Activated CD4-positive, alpha-beta memory T cell treated with anti-CD3 and anti-CD28 coated beads for 36 hours (primary cell): ENCODE data around the gene INPP5J. TPM values are rescaled to one million over a fixed set of nuclear protein-coding genes. Genes with fewer than 3 reads are reported as not detected.

Experiments used
- CTCF ChIA-PET: fragments of 350-600 bp; sonication (Branson Sonifier 250); formaldehyde crosslinking; loops from one replicate; lab custom pipeline; 2021; ENCODE audit warnings: antibody characterized with exemption, inconsistent platforms; lab: Charles Lee
- POLR2A ChIA-PET: fragments of 350-600 bp; sonication (Branson Sonifier 250); formaldehyde crosslinking; loops from one replicate; lab custom pipeline; 2021; ENCODE audit warnings: antibody characterized with exemption; lab: Charles Lee
- DNase-seq: peaks from one replicate; pipeline ENCODE4 v3.0.0-alpha.2; 2020
- H3K27ac Mint-ChIP-seq: one replicate; pipeline ENCODE4 v1.8.0; 2021; ENCODE audit warnings: mixed read lengths
- H3K27me3 Mint-ChIP-seq: one replicate; pipeline ENCODE4 v1.8.0; 2021; ENCODE audit warnings: mixed read lengths
- H3K36me3 Mint-ChIP-seq: one replicate; pipeline ENCODE4 v1.8.0; 2021; ENCODE audit warnings: mixed read lengths
- H3K4me1 Mint-ChIP-seq: one replicate; pipeline ENCODE4 v1.8.0; 2021; ENCODE audit warnings: low read depth, mixed read lengths
- H3K4me3 Mint-ChIP-seq: one replicate; pipeline ENCODE4 v1.8.0; 2021; ENCODE audit warnings: mild to moderate bottlenecking, mixed read lengths
- H3K9me3 Mint-ChIP-seq: one replicate; pipeline ENCODE4 v1.8.0; 2021; ENCODE audit warnings: mixed read lengths
- intact Hi-C: fragments of 100-400 bp; cut with micrococcal nuclease; formaldehyde crosslinking; loops from one replicate; pipeline ENCODE4 v1.15.1; 2023
- total RNA-seq, 2 experiments: library from RNA; stranded (reverse); gene quantifications; one replicate each; pipeline ENCODE4 v1.2.3, GENCODE V29; 2021

INPP5J gene
- total RNA-seq, 2 experiments from 2014 or later, result 0.14 TPM; not detected in 1

- intact Hi-C loops, result loop anchor here (1.0 to 10.0 kb wide), 2 partner anchors 60 to 125 kb away; partner anchors contain the start of gene LIMK2
- Mint-ChIP-seq H3K27me3 (no peaks in the 10 kb centered on the region), H3K27ac (no peak overlapping the region), H3K4me1 (no peaks in the 10 kb centered on the region), H3K36me3 (no peaks in the 10 kb centered on the region), H3K9me3 (no peaks in the 10 kb centered on the region), H3K4me3 (no peak overlapping the region)
- ChIA-PET CTCF (interaction anchor here (1.0 to 1.6 kb wide), 6 partner anchors 14 to 224 kb away, joined by 3 to 7 read pairs (median 5); partner anchors contain the start of gene SELENOM), POLR2A (no interaction called here)
- DNase-seq, result peak; percentile 52
These were observed 33.3 kb upstream of the INPP5J start for GRCh38 chr22:31089160-31090100.

GRCh38 chr22:31090217-31091085, 32.3 kb upstream of the INPP5J start:
- POLR2A ChIA-PET, result no interaction called here
- Mint-ChIP-seq H3K4me3 (no peak overlapping the region), H3K27ac (no peak overlapping the region), H3K27me3 (no peaks in the 10 kb centered on the region), H3K36me3 (no peaks in the 10 kb centered on the region), H3K9me3 (no peaks in the 10 kb centered on the region), H3K4me1 (no peaks in the 10 kb centered on the region)
- DNase-seq, result no peak
- CTCF ChIA-PET, result interaction anchor here (1.2 to 1.6 kb wide), 2 partner anchors 13 to 223 kb away, joined by 3 to 7 read pairs; no protein-coding TSS in a partner anchor
- intact Hi-C loops, result no loop called here

GRCh38 chr22:31091106-31091975, 31.4 kb upstream of the INPP5J start:
- Mint-ChIP-seq H3K27ac (no peak overlapping the region), H3K4me3 (no peak overlapping the region), H3K4me1 (no peaks in the 10 kb centered on the region), H3K27me3 (no peaks in the 10 kb centered on the region), H3K9me3 (no peaks in the 10 kb centered on the region), H3K36me3 (no peaks in the 10 kb centered on the region)
- CTCF ChIA-PET, result no interaction called here
- POLR2A ChIA-PET, result no interaction called here
- no peak for DNase-seq
- intact Hi-C loops, result no loop called here

GRCh38 chr22:31092161-31092560, 30.6 kb upstream of the INPP5J start:
- intact Hi-C loops, result no loop called here

GRCh38 chr22:31093086-31093850, 29.5 kb upstream of the INPP5J start:
- POLR2A ChIA-PET, result interaction anchor here (1.3 kb wide), 1 partner anchor 8 kb away, joined by 7 read pairs; no protein-coding TSS in a partner anchor

More at GRCh38 chr22:31092161-31092560, 30.6 kb upstream of the INPP5J start:
- ChIA-PET POLR2A (no interaction called here), CTCF (no interaction called here)
- Mint-ChIP-seq H3K9me3 (no peaks in the 10 kb centered on the region), H3K27ac (no peak overlapping the region), H3K27me3 (no peaks in the 10 kb centered on the region), H3K36me3 (no peaks in the 10 kb centered on the region), H3K4me3 (no peak overlapping the region), H3K4me1 (no peaks in the 10 kb centered on the region)
- DNase-seq, result no peak

GRCh38 chr22:31094021-31094551, 28.7 kb upstream of the INPP5J start:
- CTCF ChIA-PET, result interaction anchor here (1.3 to 3.5 kb wide), 3 partner anchors 9 to 14 kb away, joined by 4 to 18 read pairs (median 10); partner anchors contain the start of gene SELENOM
- H3K4me1 Mint-ChIP-seq, result no peaks in the 10 kb centered on the region
- no peaks in the 10 kb centered on the region for H3K27me3 Mint-ChIP-seq
- no peak for DNase-seq
- intact Hi-C loops, result no loop called here
- no peaks in the 10 kb centered on the region for H3K36me3 Mint-ChIP-seq
- H3K4me3 Mint-ChIP-seq, result no peak overlapping the region
- no peaks in the 10 kb centered on the region for H3K9me3 Mint-ChIP-seq
- POLR2A ChIA-PET, result interaction anchor here (0.6 to 1.3 kb wide), 2 partner anchors 9 to 10 kb away, joined by 3 to 7 read pairs; no protein-coding TSS in a partner anchor
- H3K27ac Mint-ChIP-seq, result no peak overlapping the region

More at GRCh38 chr22:31093086-31093850, 29.5 kb upstream of the INPP5J start:
- CTCF ChIA-PET, result interaction anchor here (0.5 to 1.5 kb wide), 3 partner anchors 8 to 124 kb away, joined by 3 to 10 read pairs (median 4); partner anchors contain the start of gene SELENOM
- H3K36me3 Mint-ChIP-seq, result no peaks in the 10 kb centered on the region
- no peaks in the 10 kb centered on the region for H3K9me3 Mint-ChIP-seq
- H3K27ac Mint-ChIP-seq, result no peak overlapping the region
- H3K27me3 Mint-ChIP-seq, result no peaks in the 10 kb centered on the region
- no peak overlapping the region for H3K4me3 Mint-ChIP-seq
- no peaks in the 10 kb centered on the region for H3K4me1 Mint-ChIP-seq
- no peak for DNase-seq
- intact Hi-C loops, result no loop called here

GRCh38 chr22:31094741-31095140, 28.0 kb upstream of the INPP5J start:
- ChIA-PET CTCF (interaction anchor here (1.5 to 3.5 kb wide), 2 partner anchors 10 to 13 kb away, joined by 10 to 18 read pairs; partner anchors contain the start of gene SELENOM), POLR2A (no interaction called here)
- Mint-ChIP-seq H3K27ac (no peak overlapping the region), H3K27me3 (no peaks in the 10 kb centered on the region), H3K4me3 (no peak overlapping the region), H3K36me3 (no peaks in the 10 kb centered on the region), H3K4me1 (no peaks in the 10 kb centered on the region), H3K9me3 (no peaks in the 10 kb centered on the region)
- intact Hi-C loops, result no loop called here
- DNase-seq, result no peak

GRCh38 chr22:31095637-31096249, 27.0 kb upstream of the INPP5J start:
- Mint-ChIP-seq H3K27ac (no peak overlapping the region), H3K9me3 (no peaks in the 10 kb centered on the region)
- no peak for DNase-seq

GRCh38 chr22:31096657-31097279, 26.0 kb upstream of the INPP5J start:
- ChIA-PET CTCF (interaction anchor here (1.7 to 3.5 kb wide), 2 partner anchors 11 to 12 kb away, joined by 17 to 18 read pairs; partner anchors contain the start of gene SELENOM), POLR2A (no interaction called here)
- intact Hi-C loops, result no loop called here
- no peak overlapping the region for H3K4me3 Mint-ChIP-seq
- no peak for DNase-seq
- no peaks in the 10 kb centered on the region for H3K4me1 Mint-ChIP-seq
- no peak overlapping the region for H3K27ac Mint-ChIP-seq
- no peaks in the 10 kb centered on the region for H3K36me3 Mint-ChIP-seq
- H3K27me3 Mint-ChIP-seq, result no peaks in the 10 kb centered on the region
- no peaks in the 10 kb centered on the region for H3K9me3 Mint-ChIP-seq

More at GRCh38 chr22:31095637-31096249, 27.0 kb upstream of the INPP5J start:
- H3K4me3 Mint-ChIP-seq, result no peak overlapping the region
- H3K36me3 Mint-ChIP-seq, result no peaks in the 10 kb centered on the region
- intact Hi-C loops, result no loop called here
- ChIA-PET POLR2A (interaction anchor here (1.2 kb wide), 1 partner anchor 11 kb away, joined by 5 read pairs; no protein-coding TSS in a partner anchor), CTCF (interaction anchor here (0.7 to 3.5 kb wide), 4 partner anchors 8 to 135 kb away, joined by 3 to 18 read pairs (median 10); partner anchors contain the start of gene SELENOM)
- H3K4me1 Mint-ChIP-seq, result no peaks in the 10 kb centered on the region
- H3K27me3 Mint-ChIP-seq, result no peaks in the 10 kb centered on the region
